ENCODE data around the gene GRM7. TPM values are rescaled to one million over a fixed set of nuclear protein-coding genes. Genes with fewer than 3 reads are reported as not detected.

Gene GRM7
- total and polyA plus RNA-seq, 10 donors, result 0.02 to 0.20 (median 0.14) TPM; not detected in 7

GRCh38 chr3:7618606-7619005 lies 757.7 kb downstream of the GRM7 start:
- H3K27me3 ChIP-seq (replicated peaks in 1 of 7), result no peaks in the 10 kb centered on the region
- no peak overlapping the region for H3K4me3 ChIP-seq
- TF ChIP-seq CTCF (IDR thresholded peaks at IDR 0.05 in 8 of 11, conservative IDR thresholded peaks at IDR 0.05 in 3 of 11) (no peak), POLR2AphosphoS5 (IDR thresholded peaks at IDR 0.05) (no peak), POLR2A (IDR thresholded peaks at IDR 0.05) (no peak)
- no peak for DNase-seq
- no peaks in the 10 kb centered on the region for H3K36me3 ChIP-seq
- 60 to 78% (median 68%) methylated on average over 2 of the region's 2 CpGs for WGBS, 5 donors
- H3K4me1 ChIP-seq, result no peaks in the 10 kb centered on the region
- no peaks in the 10 kb centered on the region for H3K9me3 ChIP-seq
- intact Hi-C loops (cut with DNase I; ENCODE audit: low total_unique reads), result no loop called here
- H3K27ac ChIP-seq, result no peak overlapping the region

GRCh38 chr3:7620401-7620800 lies 759.5 kb downstream of the GRM7 start:
- no peak for DNase-seq
- H3K4me3 ChIP-seq, result no peak overlapping the region
- TF ChIP-seq POLR2A (IDR thresholded peaks at IDR 0.05) (no peak), POLR2AphosphoS5 (IDR thresholded peaks at IDR 0.05) (no peak), CTCF (IDR thresholded peaks at IDR 0.05 in 8 of 11, conservative IDR thresholded peaks at IDR 0.05 in 3 of 11) (no peak)

GRCh38 chr3:7621046-7621630 lies 760.2 kb downstream of the GRM7 start:
- no peak for TF ChIP-seq CTCF (IDR thresholded peaks at IDR 0.05 in 8 of 11, conservative IDR thresholded peaks at IDR 0.05 in 3 of 11)
- TF ChIP-seq POLR2AphosphoS5 (IDR thresholded peaks at IDR 0.05), result no peak
- no peak for TF ChIP-seq POLR2A (IDR thresholded peaks at IDR 0.05)
- Histone ChIP-seq H3K9me3 (no peaks in the 10 kb centered on the region), H3K27me3 (replicated peaks in 1 of 7) (no peaks in the 10 kb centered on the region), H3K4me1 (no peaks in the 10 kb centered on the region), H3K27ac (no peak overlapping the region), H3K4me3 (no peak overlapping the region), H3K36me3 (no peaks in the 10 kb centered on the region)
- intact Hi-C loops (cut with DNase I; ENCODE audit: low total_unique reads), result no loop called here
- WGBS, 5 donors, result 76 to 85% (median 83%) methylated on average over 7 of the region's 7 CpGs
- DNase-seq, result no peak

More at GRCh38 chr3:7620401-7620800, 759.5 kb downstream of the GRM7 start:
- no peaks in the 10 kb centered on the region for H3K4me1 ChIP-seq
- WGBS, 5 donors, result 96 to 100% (median 98%) methylated on average over 1 of the region's 1 CpG
- H3K27ac ChIP-seq, result no peak overlapping the region
- H3K9me3 ChIP-seq, result no peaks in the 10 kb centered on the region
- intact Hi-C loops (cut with DNase I; ENCODE audit: low total_unique reads), result no loop called here
- no peaks in the 10 kb centered on the region for H3K27me3 ChIP-seq (replicated peaks in 1 of 7)
- H3K36me3 ChIP-seq, result no peaks in the 10 kb centered on the region

GRCh38 chr3:7621651-7622050 lies 760.7 kb downstream of the GRM7 start:
- H3K4me1 ChIP-seq, result no peaks in the 10 kb centered on the region

More at GRCh38 chr3:7621651-7622050, 760.7 kb downstream of the GRM7 start:
- intact Hi-C loops (cut with DNase I; ENCODE audit: low total_unique reads), result no loop called here
- H3K27me3 ChIP-seq (replicated peaks in 1 of 7), result no peaks in the 10 kb centered on the region
- no peak overlapping the region for H3K4me3 ChIP-seq
- TF ChIP-seq POLR2AphosphoS5 (IDR thresholded peaks at IDR 0.05) (no peak), CTCF (IDR thresholded peaks at IDR 0.05 in 8 of 11, conservative IDR thresholded peaks at IDR 0.05 in 3 of 11) (no peak), POLR2A (IDR thresholded peaks at IDR 0.05) (no peak)
- no peaks in the 10 kb centered on the region for H3K36me3 ChIP-seq
- DNase-seq, result no peak
- no peaks in the 10 kb centered on the region for H3K9me3 ChIP-seq
- whole genome bisulfite sequencing, 5 donors, result 82 to 94% (median 85%) methylated on average over 3 of the region's 3 CpGs
- no peak overlapping the region for H3K27ac ChIP-seq
